ENCODE measurements around the gene EFHD1.

The EFHD1 gene, protein sequence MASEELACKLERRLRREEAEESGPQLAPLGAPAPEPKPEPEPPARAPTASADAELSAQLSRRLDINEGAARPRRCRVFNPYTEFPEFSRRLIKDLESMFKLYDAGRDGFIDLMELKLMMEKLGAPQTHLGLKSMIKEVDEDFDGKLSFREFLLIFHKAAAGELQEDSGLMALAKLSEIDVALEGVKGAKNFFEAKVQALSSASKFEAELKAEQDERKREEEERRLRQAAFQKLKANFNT

DNA sequence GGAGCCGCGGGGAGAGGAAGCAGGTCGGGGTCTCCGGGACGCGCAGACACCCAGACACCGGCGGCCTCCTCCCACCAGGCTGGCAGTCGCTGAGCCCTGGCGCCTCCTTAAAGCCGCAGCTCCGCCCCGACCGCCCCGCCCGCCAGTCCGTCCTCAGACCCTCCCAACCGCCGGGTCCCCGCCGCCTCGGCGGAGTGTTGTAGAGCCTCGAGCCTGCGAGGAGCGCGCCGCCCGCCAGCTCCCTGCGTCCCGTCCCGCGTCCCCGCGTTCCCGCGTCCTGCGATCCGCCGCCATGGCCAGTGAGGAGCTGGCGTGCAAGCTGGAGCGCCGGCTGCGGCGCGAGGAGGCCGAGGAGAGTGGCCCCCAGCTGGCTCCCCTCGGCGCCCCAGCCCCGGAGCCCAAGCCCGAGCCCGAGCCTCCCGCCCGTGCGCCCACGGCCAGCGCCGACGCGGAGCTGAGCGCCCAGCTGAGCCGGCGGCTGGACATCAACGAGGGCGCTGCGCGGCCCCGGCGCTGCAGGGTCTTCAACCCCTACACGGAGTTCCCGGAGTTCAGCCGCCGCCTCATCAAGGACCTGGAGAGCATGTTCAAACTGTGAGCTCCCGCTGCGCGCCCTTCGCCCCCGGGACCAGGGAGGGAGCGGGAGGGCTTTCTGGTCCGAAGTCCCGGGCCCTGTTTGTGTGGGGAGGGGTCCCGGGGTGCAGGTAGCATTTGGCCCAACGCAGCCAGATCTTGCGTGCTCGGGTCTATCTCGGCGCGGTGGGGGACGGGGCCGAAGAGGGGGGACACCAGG is at the start of gene EFHD1:
TSS of gene EFHD1 (plus strand) at position 192 of the 793 bp plus-strand sequence. CDS start at position 293, 101 bp downstream.
- peak; percentile 91 for DNase-seq (ENCODE audit: low read depth, low spot score)

- no peak for DNase-seq (ENCODE audit: low read depth, low spot score)
These were observed 49.2 kb upstream of the EFHD1 start for GRCh38 chr2:232584238-232584637.

- DNase-seq (ENCODE audit: low read depth, low spot score): no peak
These were observed 46.4 kb upstream of the EFHD1 start for GRCh38 chr2:232586943-232587505.

- DNase-seq (ENCODE audit: low read depth, low spot score): no peak
These were observed 45.9 kb upstream of the EFHD1 start for GRCh38 chr2:232587512-232587911.

DNA sequence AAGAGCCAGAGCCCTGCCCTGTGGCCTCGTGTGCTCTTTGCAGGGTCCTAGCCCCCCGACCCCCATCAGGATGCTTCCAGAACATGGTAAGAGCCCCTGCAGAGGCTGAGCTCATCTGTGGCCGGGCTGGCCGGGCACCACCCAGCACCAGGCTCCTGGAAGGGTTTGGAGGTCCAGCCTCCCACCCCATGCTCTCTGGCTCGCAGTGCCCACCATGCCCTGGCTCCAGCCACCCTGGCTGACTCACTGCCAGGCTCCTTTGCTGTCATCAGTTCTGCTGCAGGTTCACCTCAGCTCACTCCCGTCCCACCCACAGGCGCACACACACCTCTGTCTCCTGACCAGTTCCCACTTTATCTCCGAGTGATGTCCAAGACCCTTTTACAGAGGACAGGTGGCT is 45.4 kb upstream of the EFHD1 start:
- DNase-seq (ENCODE audit: low read depth, low spot score): no peak

DNA sequence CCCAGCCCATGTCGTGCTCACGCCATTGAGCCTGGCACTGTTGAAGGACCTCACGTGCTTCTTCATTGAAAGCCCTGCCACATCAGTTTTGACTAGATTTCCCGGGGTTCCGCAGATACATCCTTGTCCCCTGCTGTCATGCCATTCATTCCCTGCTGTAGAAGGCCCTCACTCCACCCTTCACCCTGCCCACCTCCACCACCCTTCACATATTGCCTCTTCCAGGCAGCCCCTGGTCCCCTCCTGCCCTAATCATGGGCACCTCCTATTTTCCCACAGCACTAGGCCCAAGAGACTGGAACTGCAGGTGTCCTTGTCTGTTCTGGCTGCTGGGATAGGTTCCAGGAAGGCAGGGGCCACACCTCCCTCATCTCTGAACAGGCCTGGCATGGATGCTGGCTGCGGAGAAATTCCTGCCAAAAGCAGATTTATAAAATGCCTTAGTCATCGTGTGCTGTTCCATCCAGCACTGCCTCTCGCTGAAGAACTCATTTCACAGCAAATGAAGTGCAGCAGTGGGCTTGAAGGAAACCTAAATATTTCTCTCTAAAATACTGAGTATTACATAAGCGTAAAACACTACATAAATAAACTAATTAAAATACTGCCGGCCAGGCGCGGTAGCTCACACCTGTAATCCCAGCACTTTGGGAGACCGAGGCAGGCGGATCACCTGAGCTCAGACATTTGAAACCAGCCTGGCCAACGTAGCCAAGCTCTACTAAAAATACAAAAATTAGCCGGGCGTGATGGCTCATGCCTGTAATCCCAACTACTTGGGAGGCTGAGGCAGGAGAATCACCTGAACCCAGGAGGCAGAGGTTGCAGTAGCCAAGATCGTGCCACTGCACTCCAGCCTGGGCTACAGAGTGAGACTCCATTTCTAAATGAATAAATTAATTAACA is 44.5 kb upstream of the EFHD1 start:
- DNase-seq (ENCODE audit: low read depth, low spot score): peak; percentile 89

DNA sequence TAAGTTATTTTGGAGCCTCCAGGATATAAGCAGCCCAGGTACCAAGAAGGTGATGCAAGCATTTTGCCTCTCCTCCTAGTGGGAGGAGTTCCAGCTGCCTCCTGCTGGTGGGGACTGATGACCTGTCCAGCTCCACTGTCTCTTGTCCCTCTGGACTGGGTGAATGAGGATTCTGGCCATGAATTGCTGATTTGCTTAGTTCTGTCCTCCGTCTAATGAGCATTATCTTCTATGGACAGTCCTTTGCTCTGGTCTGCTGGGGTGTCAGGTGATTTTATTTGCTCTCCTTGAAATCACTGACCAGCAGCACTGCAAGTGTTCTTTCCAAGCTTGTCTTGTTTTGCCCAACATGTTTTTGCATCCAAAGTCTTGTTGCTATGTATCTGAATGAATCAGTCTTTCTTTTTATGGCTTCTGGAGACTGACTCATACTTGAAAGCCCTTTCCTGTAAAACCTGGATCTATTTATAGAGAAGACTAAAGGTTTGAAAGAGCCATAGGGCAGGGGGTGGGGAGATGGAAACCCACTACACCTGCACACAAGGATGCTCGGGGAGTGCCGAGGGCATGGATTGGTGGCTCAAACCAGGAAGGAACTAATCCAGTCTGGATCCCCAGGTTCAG is 40.5 kb upstream of the EFHD1 start:
- peak; percentile 85 for DNase-seq (ENCODE audit: low read depth, low spot score)

- DNase-seq (ENCODE audit: low read depth, low spot score): no peak
These were observed 39.4 kb upstream of the EFHD1 start for GRCh38 chr2:232593982-232594381.

- DNase-seq (ENCODE audit: low read depth, low spot score): no peak
These were observed 35.9 kb upstream of the EFHD1 start for GRCh38 chr2:232597362-232598079.

DNA sequence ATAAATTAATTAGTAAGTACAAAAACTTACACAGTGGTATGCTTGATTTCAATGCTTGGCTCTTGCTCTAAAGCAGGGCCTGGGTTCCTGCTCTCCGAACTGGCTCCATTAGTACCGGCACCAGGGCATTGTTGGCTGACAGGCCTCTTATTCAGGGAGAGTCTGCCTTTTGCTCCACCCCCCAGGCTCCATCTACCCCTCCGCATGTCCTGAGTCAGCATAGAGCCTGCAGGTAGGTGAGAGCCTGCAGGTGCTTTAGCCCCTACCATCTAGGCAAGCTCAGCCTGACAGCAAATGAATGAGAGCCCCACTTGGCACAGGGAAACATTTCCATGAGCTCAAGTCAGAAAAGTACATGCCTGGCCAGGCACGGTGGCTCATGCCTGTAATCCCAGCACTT is 35.1 kb upstream of the EFHD1 start:
- no peak for DNase-seq (ENCODE audit: low read depth, low spot score)

GRCh38 chr2:232600053-232600773 is 33.2 kb upstream of the EFHD1 start:
- DNase-seq (ENCODE audit: low read depth, low spot score): no peak

GRCh38 chr2:232603283-232603682 is 30.1 kb upstream of the EFHD1 start:
- no peak for DNase-seq (ENCODE audit: low read depth, low spot score)

DNA sequence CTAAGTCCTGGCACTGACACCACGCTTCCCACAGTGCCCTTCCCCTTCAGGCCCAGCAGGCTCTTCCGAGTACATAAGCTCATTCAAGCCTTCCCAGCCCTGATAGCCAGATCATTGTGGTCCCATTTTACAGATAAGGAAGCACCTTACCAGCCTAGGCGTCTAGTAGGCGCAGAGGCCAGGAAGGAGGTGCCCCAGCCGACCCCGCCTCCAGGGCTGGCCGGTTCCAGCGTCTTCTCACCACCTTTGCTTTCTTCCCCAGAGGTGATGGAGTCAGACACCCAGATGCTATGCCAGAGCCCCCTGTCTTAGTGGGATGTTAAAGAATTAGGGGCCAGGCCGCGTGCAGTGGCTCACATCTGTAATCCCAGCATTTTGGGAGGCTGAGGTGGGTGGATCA is 28.9 kb upstream of the EFHD1 start:
- DNase-seq (ENCODE audit: low read depth, low spot score): no peak

GRCh38 chr2:232607011-232607410 is 26.4 kb upstream of the EFHD1 start:
- DNase-seq (ENCODE audit: low read depth, low spot score): no peak

- DNase-seq (ENCODE audit: low read depth, low spot score): no peak
These were observed 23.8 kb upstream of the EFHD1 start for GRCh38 chr2:232609607-232610006.

DNA sequence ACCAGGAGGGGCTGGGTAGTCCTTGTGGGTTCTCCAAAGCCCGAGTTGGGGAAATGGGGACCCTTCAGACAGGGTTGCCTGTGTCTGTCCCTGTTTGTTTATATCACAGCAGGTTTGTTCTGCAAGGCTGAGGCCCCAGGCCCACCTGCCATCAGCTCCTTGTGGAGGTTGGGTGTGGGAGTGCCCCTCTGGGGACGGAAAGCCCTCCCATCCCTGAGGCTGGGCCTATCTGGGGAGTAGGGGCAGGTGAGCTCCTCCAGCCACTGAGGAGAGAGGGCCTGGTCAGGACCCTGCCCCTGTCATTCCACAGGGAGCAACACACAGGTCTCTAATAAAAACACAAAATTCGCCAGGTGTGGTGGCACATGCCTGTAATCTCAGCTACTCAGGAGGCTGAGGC is 23.3 kb upstream of the EFHD1 start:
- no peak for DNase-seq (ENCODE audit: low read depth, low spot score)

DNA sequence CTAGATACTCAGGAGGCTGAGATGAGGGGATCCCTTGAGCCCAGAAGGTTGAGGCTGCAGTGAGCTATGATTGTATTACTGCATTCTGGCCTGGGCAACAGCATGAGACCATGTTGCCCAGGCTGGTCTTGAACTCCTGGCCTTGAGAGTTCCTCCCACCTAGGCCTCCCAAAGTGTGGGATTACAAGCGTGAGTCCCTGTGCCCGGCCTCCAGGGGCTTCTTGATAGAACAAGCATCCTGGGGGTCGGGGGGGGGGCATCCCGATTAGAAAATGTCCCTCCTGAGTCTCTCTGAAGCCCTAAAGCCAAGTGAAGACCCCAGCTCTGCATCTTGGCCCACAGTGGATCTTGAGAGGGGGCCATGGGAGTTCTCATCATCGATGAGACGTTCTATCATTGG is 22.3 kb upstream of the EFHD1 start:
- no peak for DNase-seq (ENCODE audit: low read depth, low spot score)

GRCh38 chr2:232611559-232612218 is 21.7 kb upstream of the EFHD1 start:
- DNase-seq (ENCODE audit: low read depth, low spot score): peak; percentile 80

DNA sequence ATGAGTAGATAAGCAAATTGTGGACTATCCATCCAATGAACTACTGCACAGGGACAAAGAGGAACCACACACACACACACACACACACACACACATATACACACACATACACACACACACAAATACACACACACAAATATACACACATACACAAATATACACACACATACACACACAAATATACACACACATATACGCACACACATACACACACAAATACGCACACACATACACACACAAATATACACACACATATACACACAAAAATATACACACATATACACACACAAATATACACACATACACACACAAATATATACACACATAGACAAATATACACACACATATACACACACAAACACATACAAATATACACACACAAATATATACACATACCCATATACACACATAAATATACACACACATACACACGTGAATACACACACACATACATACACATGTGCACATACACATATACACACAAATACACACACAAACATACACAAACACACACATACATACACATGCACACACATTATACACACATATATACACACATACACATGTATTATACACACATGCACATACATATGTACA is 19.8 kb upstream of the EFHD1 start:
- DNase-seq (ENCODE audit: low read depth, low spot score): no peak

All from astrocyte of the hippocampus (primary cell).